Measurements from ENCODE around the gene SLC4A3.
"Not testable (repeated sequence)": the region's sequence is repeated elsewhere in the genome, so short reads cannot be mapped to it uniquely, and the experiment has no call there.

SLC4A3 gene

GRCh38 chr2:219645631-219646527, 18.4 kb downstream of the SLC4A3 start:
- DNase-seq (ENCODE audit: low spot score), result no peak

- DNase-seq (ENCODE audit: low spot score), result no peak
Measured at GRCh38 chr2:219648176-219648575, 20.7 kb downstream of the SLC4A3 start.

- no peak for DNase-seq (ENCODE audit: low spot score)
Measured at GRCh38 chr2:219648963-219649362, 21.5 kb downstream of the SLC4A3 start.

- DNase-seq (ENCODE audit: low spot score), result no peak
Measured at GRCh38 chr2:219650426-219651248, 23.2 kb downstream of the SLC4A3 start.

- not testable (repeated sequence) for DNase-seq (ENCODE audit: low spot score)
Measured at GRCh38 chr2:219651656-219652055, 24.2 kb downstream of the SLC4A3 start.

- DNase-seq (ENCODE audit: low spot score), result no peak
Measured at GRCh38 chr2:219656526-219656925, 29.1 kb downstream of the SLC4A3 start.

GRCh38 chr2:219658196-219658846, 30.9 kb downstream of the SLC4A3 start:
- DNase-seq (ENCODE audit: low spot score), result no peak

- DNase-seq (ENCODE audit: low spot score), result no peak
Measured at GRCh38 chr2:219658874-219659273, 31.4 kb downstream of the SLC4A3 start.

- no peak for DNase-seq (ENCODE audit: low spot score)
Measured at GRCh38 chr2:219661197-219661954, 33.9 kb downstream of the SLC4A3 start.

GRCh38 chr2:219661955-219662395, 34.5 kb downstream of the SLC4A3 start:
- DNase-seq (ENCODE audit: low spot score), result no peak

GRCh38 chr2:219662566-219662965, 35.1 kb downstream of the SLC4A3 start:
- DNase-seq (ENCODE audit: low spot score), result no peak

- no peak for DNase-seq (ENCODE audit: low spot score)
Measured at GRCh38 chr2:219663116-219663762, 35.8 kb downstream of the SLC4A3 start.

- DNase-seq (ENCODE audit: low spot score), result no peak
Measured at GRCh38 chr2:219664041-219664440, 36.6 kb downstream of the SLC4A3 start.

GRCh38 chr2:219664944-219665343, 37.5 kb downstream of the SLC4A3 start:
- no peak for DNase-seq (ENCODE audit: low spot score)

GRCh38 chr2:219665926-219666325, 38.5 kb downstream of the SLC4A3 start:
- no peak for DNase-seq (ENCODE audit: low spot score)

- DNase-seq (ENCODE audit: low spot score), result no peak
Measured at GRCh38 chr2:219668316-219668715, 40.9 kb downstream of the SLC4A3 start.

GRCh38 chr2:219670386-219670785, 43.0 kb downstream of the SLC4A3 start:
- no peak for DNase-seq (ENCODE audit: low spot score)

GRCh38 chr2:219671279-219671678, 43.8 kb downstream of the SLC4A3 start:
- no peak for DNase-seq (ENCODE audit: low spot score)

GRCh38 chr2:219672406-219672805, 45.0 kb downstream of the SLC4A3 start:
- DNase-seq (ENCODE audit: low spot score), result no peak

GRCh38 chr2:219675221-219675620, 47.8 kb downstream of the SLC4A3 start:
- no peak for DNase-seq (ENCODE audit: low spot score)

- DNase-seq (ENCODE audit: low spot score), result no peak
Measured at GRCh38 chr2:219676586-219676985, 49.2 kb downstream of the SLC4A3 start.

All from iPS-NIHi11 (cell line).